Measurements from ENCODE around the gene FHOD3. TPM values are rescaled to one million over a fixed set of nuclear protein-coding genes. Genes with fewer than 3 reads are reported as not detected.
A peak's percentile ranks its signal among the peaks of the same experiment; 100 is the strongest.

Gene FHOD3
- total RNA-seq, 6 experiments from 2014 or later = 0.44 to 1.2 (median 0.62) TPM

GRCh38 chr18:36494160-36494437 is 196.6 kb downstream of the FHOD3 start:
- no peak for TF ChIP-seq CTCF (IDR thresholded peaks at IDR 0.05)
- no peak for TF ChIP-seq POLR2A (IDR thresholded peaks at IDR 0.05)
- ATAC-seq (no peak), DNase-seq (no peak)
- H3K27me3 ChIP-seq = no peaks in the 10 kb centered on the region
- H3K4me3 ChIP-seq = no peak overlapping the region
- no peak overlapping the region for H3K27ac ChIP-seq
- no peaks in the 10 kb centered on the region for H3K36me3 ChIP-seq
- intact Hi-C loops (cut with DNase I) = no loop called here
- no peaks in the 10 kb centered on the region for H3K4me1 ChIP-seq
- H3K9me3 ChIP-seq = no peaks in the 10 kb centered on the region

GRCh38 chr18:36496022-36496421 is 198.5 kb downstream of the FHOD3 start:
- Histone ChIP-seq H3K27me3 (no peaks in the 10 kb centered on the region), H3K9me3 (no peaks in the 10 kb centered on the region), H3K36me3 (no peaks in the 10 kb centered on the region), H3K4me1 (no peaks in the 10 kb centered on the region), H3K27ac (no peak overlapping the region), H3K4me3 (no peak overlapping the region)
- intact Hi-C loops (cut with DNase I) = no loop called here
- ATAC-seq (no peak), DNase-seq (no peak)
- TF ChIP-seq CTCF (IDR thresholded peaks at IDR 0.05) = no peak
- TF ChIP-seq POLR2A (IDR thresholded peaks at IDR 0.05) = no peak

GRCh38 chr18:36499938-36500337 is 202.4 kb downstream of the FHOD3 start:
- ATAC-seq (no peak), DNase-seq (no peak)
- Histone ChIP-seq H3K36me3 (no peaks in the 10 kb centered on the region), H3K27ac (no peak overlapping the region), H3K9me3 (no peaks in the 10 kb centered on the region), H3K4me3 (no peak overlapping the region), H3K4me1 (no peaks in the 10 kb centered on the region), H3K27me3 (no peaks in the 10 kb centered on the region)
- intact Hi-C loops (cut with DNase I) = no loop called here
- no peak for TF ChIP-seq POLR2A (IDR thresholded peaks at IDR 0.05)
- TF ChIP-seq CTCF (IDR thresholded peaks at IDR 0.05) = no peak
- WGBS (ENCODE audit: insufficient coverage, low coverage, low lambda C conversion rate, missing lambda C conversion rate) = 50% methylated on average over 3 of the region's 3 CpGs

GRCh38 chr18:36501100-36501499 is 203.6 kb downstream of the FHOD3 start:
- intact Hi-C loops (cut with DNase I) = no loop called here
- H3K9me3 ChIP-seq = no peaks in the 10 kb centered on the region
- H3K4me3 ChIP-seq = no peak overlapping the region
- DNase-seq (no peak), ATAC-seq (peak in 1 of 4 donors; percentile 34)
- no peaks in the 10 kb centered on the region for H3K4me1 ChIP-seq
- TF ChIP-seq CTCF (IDR thresholded peaks at IDR 0.05) (no peak), POLR2A (IDR thresholded peaks at IDR 0.05) (no peak)
- no peaks in the 10 kb centered on the region for H3K36me3 ChIP-seq
- 88% methylated on average over 1 of the region's 2 CpGs for WGBS (ENCODE audit: insufficient coverage, low coverage, low lambda C conversion rate, missing lambda C conversion rate)
- no peaks in the 10 kb centered on the region for H3K27me3 ChIP-seq
- H3K27ac ChIP-seq = no peak overlapping the region

GRCh38 chr18:36503477-36503876 is 206.0 kb downstream of the FHOD3 start:
- TF ChIP-seq CTCF (IDR thresholded peaks at IDR 0.05) (no peak), POLR2A (IDR thresholded peaks at IDR 0.05) (no peak)
- no peak overlapping the region for H3K4me3 ChIP-seq
- intact Hi-C loops (cut with DNase I) = no loop called here
- H3K27ac ChIP-seq = no peak overlapping the region
- no peaks in the 10 kb centered on the region for H3K27me3 ChIP-seq
- 54% methylated on average over 3 of the region's 3 CpGs for WGBS (ENCODE audit: insufficient coverage, low coverage, low lambda C conversion rate, missing lambda C conversion rate)
- no peaks in the 10 kb centered on the region for H3K36me3 ChIP-seq
- H3K9me3 ChIP-seq = no peaks in the 10 kb centered on the region
- ATAC-seq = no peak
- no peaks in the 10 kb centered on the region for H3K4me1 ChIP-seq
- DNase-seq = no peak
